Measurements from ENCODE around the gene C16orf96.

Gene C16orf96

DNA sequence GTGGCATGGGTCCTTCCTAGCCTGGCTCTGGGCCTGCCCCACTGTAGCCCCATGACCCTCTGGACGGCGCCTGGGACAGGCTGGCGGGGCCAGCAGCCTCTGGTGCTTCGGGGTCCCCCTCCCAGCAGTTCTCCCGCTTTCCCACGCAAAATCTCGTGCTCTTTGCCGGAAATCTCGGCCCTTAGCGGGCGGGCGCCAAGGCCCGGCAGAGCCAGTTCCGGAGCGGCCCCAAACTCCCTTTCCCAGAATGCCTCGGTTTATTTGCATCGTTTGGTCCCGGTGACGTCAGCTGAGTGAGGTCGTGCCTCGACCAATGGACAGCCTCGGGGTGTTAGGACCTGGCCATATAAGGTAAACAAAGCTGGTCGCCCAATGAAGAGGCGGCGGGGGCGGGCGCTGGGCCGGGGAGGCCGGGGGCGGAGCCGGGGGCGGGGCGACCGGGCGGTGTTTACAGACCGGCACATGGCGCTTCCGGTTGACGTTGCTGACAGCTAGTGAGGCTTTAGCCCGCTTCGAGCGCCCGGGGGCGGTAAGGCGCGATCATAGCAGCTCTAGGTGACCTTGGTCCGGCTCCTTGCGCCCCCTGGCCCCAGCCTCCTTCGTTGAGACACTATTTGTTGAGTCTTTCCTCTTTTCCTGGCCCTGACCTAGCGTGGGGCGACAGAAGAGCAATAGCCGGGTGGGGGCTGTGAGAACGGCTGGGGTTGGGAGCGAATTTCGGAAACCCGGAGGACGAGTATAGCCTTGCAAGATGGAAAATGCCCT is 60.1 kb downstream of the C16orf96 start (continued):
- TF ChIP-seq, protein P1, sequence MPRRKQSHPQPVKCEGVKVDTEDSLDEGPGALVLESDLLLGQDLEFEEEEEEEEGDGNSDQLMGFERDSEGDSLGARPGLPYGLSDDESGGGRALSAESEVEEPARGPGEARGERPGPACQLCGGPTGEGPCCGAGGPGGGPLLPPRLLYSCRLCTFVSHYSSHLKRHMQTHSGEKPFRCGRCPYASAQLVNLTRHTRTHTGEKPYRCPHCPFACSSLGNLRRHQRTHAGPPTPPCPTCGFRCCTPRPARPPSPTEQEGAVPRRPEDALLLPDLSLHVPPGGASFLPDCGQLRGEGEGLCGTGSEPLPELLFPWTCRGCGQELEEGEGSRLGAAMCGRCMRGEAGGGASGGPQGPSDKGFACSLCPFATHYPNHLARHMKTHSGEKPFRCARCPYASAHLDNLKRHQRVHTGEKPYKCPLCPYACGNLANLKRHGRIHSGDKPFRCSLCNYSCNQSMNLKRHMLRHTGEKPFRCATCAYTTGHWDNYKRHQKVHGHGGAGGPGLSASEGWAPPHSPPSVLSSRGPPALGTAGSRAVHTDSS (tag by site-specific recombination; IDR thresholded peaks at IDR 0.05): no peak
- no peak for TF ChIP-seq ZNF792 (tag by site-specific recombination; IDR thresholded peaks at IDR 0.05)
- 0 out of 2 replicates have a peak, but pooled peaks have one; percentile 19 for TF ChIP-seq ZNF561 (tag by site-specific recombination; IDR thresholded peaks at IDR 0.05; ENCODE audit: borderline replicate concordance)
- peak; percentile 91 for TF ChIP-seq ZBTB20 (tag by site-specific recombination; IDR thresholded peaks at IDR 0.05)
- peak; percentile 35; the same call in 1 of the 2 replicates for TF ChIP-seq GLIS2 (tag by site-specific recombination; IDR thresholded peaks at IDR 0.05)
- TF ChIP-seq, protein P2, sequence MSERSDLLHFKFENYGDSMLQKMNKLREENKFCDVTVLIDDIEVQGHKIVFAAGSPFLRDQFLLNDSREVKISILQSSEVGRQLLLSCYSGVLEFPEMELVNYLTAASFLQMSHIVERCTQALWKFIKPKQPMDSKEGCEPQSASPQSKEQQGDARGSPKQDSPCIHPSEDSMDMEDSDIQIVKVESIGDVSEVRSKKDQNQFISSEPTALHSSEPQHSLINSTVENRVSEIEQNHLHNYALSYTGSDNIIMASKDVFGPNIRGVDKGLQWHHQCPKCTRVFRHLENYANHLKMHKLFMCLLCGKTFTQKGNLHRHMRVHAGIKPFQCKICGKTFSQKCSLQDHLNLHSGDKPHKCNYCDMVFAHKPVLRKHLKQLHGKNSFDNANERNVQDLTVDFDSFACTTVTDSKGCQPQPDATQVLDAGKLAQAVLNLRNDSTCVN (tag by site-specific recombination; optimal IDR thresholded peaks at IDR 0.05): peak; percentile 42
- TF ChIP-seq ZNF133 (tag by site-specific recombination; IDR thresholded peaks at IDR 0.05): no peak
- TF ChIP-seq EGR2 (tag by site-specific recombination; IDR thresholded peaks at IDR 0.05; ENCODE audit: low read depth): peak; percentile 29; the same call in 1 of the 2 replicates
- TF ChIP-seq, protein P3, sequence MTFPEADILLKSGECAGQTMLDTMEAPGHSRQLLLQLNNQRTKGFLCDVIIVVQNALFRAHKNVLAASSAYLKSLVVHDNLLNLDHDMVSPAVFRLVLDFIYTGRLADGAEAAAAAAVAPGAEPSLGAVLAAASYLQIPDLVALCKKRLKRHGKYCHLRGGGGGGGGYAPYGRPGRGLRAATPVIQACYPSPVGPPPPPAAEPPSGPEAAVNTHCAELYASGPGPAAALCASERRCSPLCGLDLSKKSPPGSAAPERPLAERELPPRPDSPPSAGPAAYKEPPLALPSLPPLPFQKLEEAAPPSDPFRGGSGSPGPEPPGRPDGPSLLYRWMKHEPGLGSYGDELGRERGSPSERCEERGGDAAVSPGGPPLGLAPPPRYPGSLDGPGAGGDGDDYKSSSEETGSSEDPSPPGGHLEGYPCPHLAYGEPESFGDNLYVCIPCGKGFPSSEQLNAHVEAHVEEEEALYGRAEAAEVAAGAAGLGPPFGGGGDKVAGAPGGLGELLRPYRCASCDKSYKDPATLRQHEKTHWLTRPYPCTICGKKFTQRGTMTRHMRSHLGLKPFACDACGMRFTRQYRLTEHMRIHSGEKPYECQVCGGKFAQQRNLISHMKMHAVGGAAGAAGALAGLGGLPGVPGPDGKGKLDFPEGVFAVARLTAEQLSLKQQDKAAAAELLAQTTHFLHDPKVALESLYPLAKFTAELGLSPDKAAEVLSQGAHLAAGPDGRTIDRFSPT (tag by site-specific recombination; IDR thresholded peaks at IDR 0.05): no peak; the same call in 1 of the 2 replicates
- TF ChIP-seq, protein P4, sequence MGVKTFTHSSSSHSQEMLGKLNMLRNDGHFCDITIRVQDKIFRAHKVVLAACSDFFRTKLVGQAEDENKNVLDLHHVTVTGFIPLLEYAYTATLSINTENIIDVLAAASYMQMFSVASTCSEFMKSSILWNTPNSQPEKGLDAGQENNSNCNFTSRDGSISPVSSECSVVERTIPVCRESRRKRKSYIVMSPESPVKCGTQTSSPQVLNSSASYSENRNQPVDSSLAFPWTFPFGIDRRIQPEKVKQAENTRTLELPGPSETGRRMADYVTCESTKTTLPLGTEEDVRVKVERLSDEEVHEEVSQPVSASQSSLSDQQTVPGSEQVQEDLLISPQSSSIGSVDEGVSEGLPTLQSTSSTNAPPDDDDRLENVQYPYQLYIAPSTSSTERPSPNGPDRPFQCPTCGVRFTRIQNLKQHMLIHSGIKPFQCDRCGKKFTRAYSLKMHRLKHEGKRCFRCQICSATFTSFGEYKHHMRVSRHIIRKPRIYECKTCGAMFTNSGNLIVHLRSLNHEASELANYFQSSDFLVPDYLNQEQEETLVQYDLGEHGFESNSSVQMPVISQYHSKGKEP (tag by site-specific recombination; IDR thresholded peaks at IDR 0.05): peak; percentile 82
- TF ChIP-seq GLIS1 (tag by site-specific recombination; IDR thresholded peaks at IDR 0.05): peak; percentile 47; the same call in 1 of the 2 replicates
- TF ChIP-seq ZNF157 (tag by site-specific recombination; IDR thresholded peaks at IDR 0.05): no peak

DNA sequence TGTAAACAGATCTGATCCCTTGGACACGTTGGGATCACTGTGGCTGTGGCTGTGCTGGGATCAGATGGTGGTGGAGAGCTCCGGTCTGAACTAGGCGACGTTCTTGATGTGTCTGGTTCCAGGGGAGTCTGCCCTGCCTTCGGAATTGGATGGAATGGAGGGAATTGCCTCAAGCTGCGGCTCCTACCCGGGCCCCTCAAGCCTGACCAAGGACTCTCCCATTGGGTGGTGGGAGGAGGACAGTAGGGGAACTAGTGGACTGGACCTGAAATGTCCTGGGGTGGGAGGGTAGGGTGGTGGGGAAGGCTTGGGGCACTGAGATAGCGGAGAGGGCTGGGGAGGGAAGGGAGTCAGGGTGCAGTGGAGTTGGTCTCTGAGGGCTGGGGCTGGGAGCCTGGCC is 61.7 kb downstream of the C16orf96 start:
- TF ChIP-seq ZBTB48 (tag by site-specific recombination; IDR thresholded peaks at IDR 0.05): 0 out of 2 replicates have a peak, but pooled peaks have one; percentile 69
- TF ChIP-seq, protein P5, sequence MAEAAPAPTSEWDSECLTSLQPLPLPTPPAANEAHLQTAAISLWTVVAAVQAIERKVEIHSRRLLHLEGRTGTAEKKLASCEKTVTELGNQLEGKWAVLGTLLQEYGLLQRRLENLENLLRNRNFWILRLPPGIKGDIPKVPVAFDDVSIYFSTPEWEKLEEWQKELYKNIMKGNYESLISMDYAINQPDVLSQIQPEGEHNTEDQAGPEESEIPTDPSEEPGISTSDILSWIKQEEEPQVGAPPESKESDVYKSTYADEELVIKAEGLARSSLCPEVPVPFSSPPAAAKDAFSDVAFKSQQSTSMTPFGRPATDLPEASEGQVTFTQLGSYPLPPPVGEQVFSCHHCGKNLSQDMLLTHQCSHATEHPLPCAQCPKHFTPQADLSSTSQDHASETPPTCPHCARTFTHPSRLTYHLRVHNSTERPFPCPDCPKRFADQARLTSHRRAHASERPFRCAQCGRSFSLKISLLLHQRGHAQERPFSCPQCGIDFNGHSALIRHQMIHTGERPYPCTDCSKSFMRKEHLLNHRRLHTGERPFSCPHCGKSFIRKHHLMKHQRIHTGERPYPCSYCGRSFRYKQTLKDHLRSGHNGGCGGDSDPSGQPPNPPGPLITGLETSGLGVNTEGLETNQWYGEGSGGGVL (tag by site-specific recombination; IDR thresholded peaks at IDR 0.05): peak; percentile 50; the same call in 1 of the 2 replicates
- 0 out of 2 replicates have a peak, but pooled peaks have one; percentile 11 for TF ChIP-seq IKZF3 (tag by site-specific recombination; IDR thresholded peaks at IDR 0.05)
- no peak for TF ChIP-seq ZNF157 (tag by site-specific recombination; IDR thresholded peaks at IDR 0.05)
- POLR2A ChIA-PET: interaction anchor here (0.5 to 0.9 kb wide), 2 partner anchors 16 to 1483 kb away, joined by 3 read pairs; partner anchors contain the start of gene ZNF213
- no peaks in the 10 kb centered on the region for H3K36me3 ChIP-seq (ENCODE audit: control insufficient read depth in 2 of 2, insufficient read depth in 1 of 2, low read length in 2 of 2)
- no peak overlapping the region for H3K4me3 ChIP-seq (ENCODE audit: low read depth, low read length)
- CTCF ChIA-PET: no interaction called here
- no peak overlapping the region for H3K27ac ChIP-seq (ENCODE audit: extremely low read depth, low read depth, low read length)
- H3K4me1 ChIP-seq (ENCODE audit: control insufficient read depth, insufficient read depth, low read length): no peaks in the 10 kb centered on the region; the same call in 1 of the 2 replicates
- H3K9me3 ChIP-seq (ENCODE audit: control insufficient read depth, insufficient read depth, low read depth, low read length): no peaks in the 10 kb centered on the region

Measured in HEK293 (cell line).